Right atrium auricular region (tissue), 2 donors: Measurements from ENCODE around the gene NINL. TPM values are rescaled to one million over a fixed set of nuclear protein-coding genes. Genes with fewer than 3 reads are reported as not detected.

Experiments used
- DNase-seq: peaks from one replicate; pipeline ENCODE4 v3.0.0-alpha.2; 2019; ENCODE audit warnings: low spot score
- H3K27ac ChIP-seq, 2 donors: fragments of 200-600 bp; sonication (generic); 1 replicate in 1 of 2; 2 replicates in 1 of 2; pipeline ENCODE4 v1.5.1; 2016 to 2019
- H3K27me3 ChIP-seq, 2 donors: fragments of 200-600 bp; sonication (generic); one replicate each; pipeline versions ENCODE4 v1.5.1 to v1.6.0; 2017 to 2019
- H3K36me3 ChIP-seq: fragments of 200-600 bp; sonication (generic); one replicate; pipeline ENCODE4 v1.5.1; 2016
- H3K4me1 ChIP-seq, 2 donors: fragments of 200-600 bp; sonication (generic); one replicate each; pipeline versions ENCODE4 v1.5.1 to v1.6.0; 2017 to 2019
- H3K4me3 ChIP-seq, 2 donors: fragments of 200-600 bp; sonication (generic); 1 replicate in 1 of 2; 2 replicates in 1 of 2; pipeline ENCODE4 v1.5.1; 2017 to 2019; ENCODE audit warnings: mild to moderate bottlenecking in 1 of 2, moderate library complexity in 1 of 2
- H3K9me3 ChIP-seq, 2 donors: fragments of 200-600 bp; sonication (generic); one replicate each; pipeline ENCODE4 v1.5.1; 2019
- CTCF ChIP-seq, 2 donors: fragments of 200-600 bp; sonication (generic); IDR thresholded peaks; one replicate each; pipeline ENCODE4 v1.5.1; 2019; ENCODE audit warnings: antibody characterized with exemption in 2 of 2
- total RNA-seq, 2 donors: library from RNA; depleted of rRNA; stranded (reverse); fragments of >200 nt; gene quantifications; one replicate each; pipeline ENCODE4 v1.1.0, GENCODE V29; 2016

NINL gene
- total RNA-seq, 2 donors from 2014 or later: 3.7 to 4.8 TPM

GRCh38 chr20:25461786-25462545 lies 123.4 kb downstream of the NINL start:
- DNase-seq: no peak
- Histone ChIP-seq H3K27me3 (no peaks in the 10 kb centered on the region), H3K27ac (no peak overlapping the region), H3K36me3 (peaks cover 5% of the 10 kb centered on the region), H3K4me3 (no peak overlapping the region), H3K9me3 (no peaks in the 10 kb centered on the region), H3K4me1 (peaks cover 0 to 7% of the 10 kb centered on the region in 2 donors)
- TF ChIP-seq CTCF (IDR thresholded peaks at IDR 0.05): no peak

- Histone ChIP-seq H3K36me3 (peaks cover 3% of the 10 kb centered on the region), H3K27ac (no peak overlapping the region)
- DNase-seq: no peak
These were observed 124.1 kb downstream of the NINL start for GRCh38 chr20:25461281-25461650.

DNA sequence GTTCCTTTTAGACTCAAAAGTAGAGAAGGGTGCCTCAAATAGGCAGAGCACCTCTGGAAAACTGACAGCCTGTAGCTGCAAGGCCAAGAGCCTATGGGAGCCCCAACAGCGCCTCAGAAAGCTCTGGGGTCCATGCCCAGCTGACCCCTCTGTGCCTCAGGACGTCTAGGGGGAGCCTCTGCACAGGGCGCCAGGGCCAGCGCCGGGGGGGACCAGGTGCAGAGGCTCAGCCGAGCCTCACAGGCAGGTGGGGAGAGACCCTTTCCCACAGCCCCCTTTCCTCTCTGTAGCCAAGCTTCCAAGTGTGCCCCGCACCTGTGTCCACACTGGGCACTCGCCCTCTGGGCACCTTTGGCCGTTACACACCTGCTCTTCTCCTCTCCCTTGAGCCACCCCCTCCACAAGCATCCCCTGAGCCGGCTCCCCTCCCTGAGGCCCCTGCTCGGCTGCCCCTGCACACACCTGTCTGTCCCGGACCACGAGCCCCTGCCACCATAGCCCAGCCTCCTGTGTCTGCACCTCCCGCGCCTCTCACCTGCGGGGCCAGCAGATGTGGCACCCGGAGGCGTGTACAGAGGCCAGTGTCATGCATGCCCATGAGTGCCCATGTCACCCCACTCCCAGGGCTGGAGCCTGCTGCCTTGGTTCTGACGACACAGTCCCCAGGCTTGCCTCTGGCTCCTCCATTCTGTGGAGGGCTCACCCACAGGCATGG lies 124.6 kb downstream of the NINL start:
- H3K4me1 ChIP-seq: peaks cover 0 to 7% of the 10 kb centered on the region in 2 donors
- H3K9me3 ChIP-seq: no peaks in the 10 kb centered on the region
- no peak for TF ChIP-seq CTCF (IDR thresholded peaks at IDR 0.05)
- DNase-seq: no peak
- no peaks in the 10 kb centered on the region for H3K27me3 ChIP-seq
- peaks cover 3% of the 10 kb centered on the region for H3K36me3 ChIP-seq
- H3K4me3 ChIP-seq: no peak overlapping the region
- no peak overlapping the region for H3K27ac ChIP-seq

More at GRCh38 chr20:25461281-25461650, 124.1 kb downstream of the NINL start:
- H3K4me3 ChIP-seq: no peak overlapping the region
- TF ChIP-seq CTCF (IDR thresholded peaks at IDR 0.05): no peak
- H3K4me1 ChIP-seq: peaks cover 0 to 7% of the 10 kb centered on the region in 2 donors
- no peaks in the 10 kb centered on the region for H3K9me3 ChIP-seq
- no peaks in the 10 kb centered on the region for H3K27me3 ChIP-seq

- no peak for DNase-seq
- peaks cover 5% of the 10 kb centered on the region for H3K36me3 ChIP-seq
- H3K27ac ChIP-seq: no peak overlapping the region
- no peak for TF ChIP-seq CTCF (IDR thresholded peaks at IDR 0.05)
- peaks cover 0 to 2% of the 10 kb centered on the region in 2 donors for H3K4me1 ChIP-seq
- no peaks in the 10 kb centered on the region for H3K9me3 ChIP-seq
- no peaks in the 10 kb centered on the region for H3K27me3 ChIP-seq
- H3K4me3 ChIP-seq: no peak overlapping the region
These were observed 125.3 kb downstream of the NINL start for GRCh38 chr20:25459916-25460535.

DNA sequence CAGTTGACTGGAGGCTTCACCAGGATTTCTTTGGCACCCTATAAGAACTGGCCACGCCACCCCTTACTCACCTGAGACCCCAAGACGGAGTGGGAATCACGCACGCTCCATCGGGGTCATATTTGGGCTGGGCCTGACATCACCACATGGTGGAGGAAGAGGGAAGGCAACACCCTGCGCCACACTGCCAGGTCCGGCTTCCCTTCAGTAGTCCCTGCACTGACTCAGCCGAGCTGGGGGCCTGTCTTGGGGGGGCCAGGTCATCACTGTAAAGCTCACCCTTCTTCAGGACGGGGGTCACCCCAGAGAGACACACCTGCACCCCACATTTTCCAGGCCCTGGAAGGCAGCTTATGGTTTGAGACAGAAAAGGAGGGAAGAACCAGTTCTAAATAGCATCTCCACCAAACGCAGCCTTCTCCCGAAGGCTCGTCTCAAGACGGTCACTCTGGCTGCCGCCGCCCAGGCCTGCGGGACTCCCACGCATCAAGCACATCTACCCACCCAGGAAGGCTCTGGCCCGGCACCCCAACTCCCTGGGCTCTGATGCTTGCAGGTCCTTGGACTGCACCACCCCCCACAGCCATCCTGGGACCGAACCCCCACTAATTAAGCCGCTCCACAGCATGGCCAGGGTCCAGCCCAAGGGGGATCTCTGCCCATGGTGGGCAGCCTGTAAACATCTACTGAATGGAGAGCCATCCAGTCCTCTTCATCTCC lies 126.1 kb downstream of the NINL start:
- no peak overlapping the region for H3K27ac ChIP-seq
- no peak overlapping the region for H3K4me3 ChIP-seq
- no peaks in the 10 kb centered on the region for H3K4me1 ChIP-seq
- H3K27me3 ChIP-seq: no peaks in the 10 kb centered on the region
- peaks cover 8% of the 10 kb centered on the region for H3K36me3 ChIP-seq
- TF ChIP-seq CTCF (IDR thresholded peaks at IDR 0.05): no peak
- no peaks in the 10 kb centered on the region for H3K9me3 ChIP-seq
- DNase-seq: no peak
